Common myeloid progenitor, CD34-positive (primary cell): ENCODE data around the gene DSEL.
A peak's percentile ranks its signal among the peaks of the same experiment; 100 is the strongest.

ENCODE experiments used
- CTCF ChIA-PET: fragments of 350-600 bp; sonication (Branson Sonifier 250); formaldehyde crosslinking; loops from one replicate; lab custom pipeline; 2021; ENCODE audit warnings: antibody characterized with exemption; lab: Charles Lee
- POLR2A ChIA-PET: fragments of 350-600 bp; sonication (Branson Sonifier 250); formaldehyde crosslinking; loops from one replicate; lab custom pipeline; 2021; ENCODE audit warnings: antibody characterized with exemption; lab: Charles Lee
- DNase-seq, 3 donors: peaks; one replicate each; pipeline versions ENCODE4 v3.0.0 to v3.0.0-alpha.2; 2013
- H3K27ac ChIP-seq, 2 experiments: 1 replicate in 1 of 2; 2 replicates in 1 of 2; pipeline ENCODE4 v1.7.0; 2013; ENCODE audit warnings: inconsistent platforms in 2 of 2, low read length in 2 of 2, mild to moderate bottlenecking in 2 of 2, low read depth in 1 of 2, moderate library complexity in 1 of 2; ENCODE audit not compliant: severe bottlenecking in 2 of 2, insufficient read depth in 1 of 2, poor library complexity in 1 of 2
- H3K27me3 ChIP-seq, 5 experiments: replicated peaks in 2 of 5; 1 replicate in 3 of 5; 2 replicates in 2 of 5; pipeline versions ENCODE4 v1.6.1 to v1.7.0; 2013; ENCODE audit warnings: low read length in 4 of 5, mild to moderate bottlenecking in 2 of 5, moderate library complexity in 2 of 5, inconsistent platforms in 1 of 5; ENCODE audit not compliant: insufficient read depth in 5 of 5, control insufficient read depth in 4 of 5
- H3K36me3 ChIP-seq, 4 experiments: 1 replicate in 2 of 4; 2 replicates in 2 of 4; pipeline versions ENCODE4 v1.6.1 to v1.7.0; 2013; ENCODE audit warnings: low read length in 3 of 4, control low read depth in 1 of 4, mild to moderate bottlenecking in 1 of 4; ENCODE audit not compliant: control insufficient read depth in 4 of 4, insufficient read depth in 4 of 4
- H3K4me1 ChIP-seq, 4 experiments: 1 replicate in 3 of 4; 2 replicates in 1 of 4; pipeline versions ENCODE4 v1.6.1 to v1.7.1; 2013; ENCODE audit warnings: low read length in 3 of 4, mild to moderate bottlenecking in 3 of 4, control low read depth in 1 of 4, inconsistent platforms in 1 of 4, moderate library complexity in 1 of 4; ENCODE audit not compliant: control insufficient read depth in 4 of 4, insufficient read depth in 4 of 4; ENCODE audit errors: control extremely low read depth in 1 of 4
- H3K4me3 ChIP-seq, 7 experiments: 1 replicate in 4 of 7; 2 replicates in 3 of 7; pipeline versions ENCODE4 v1.5.1 to v1.7.0; 2013; ENCODE audit warnings: mild to moderate bottlenecking in 7 of 7, low read length in 6 of 7, moderate library complexity in 6 of 7, inconsistent platforms in 2 of 7, low read depth in 2 of 7, control low read depth in 1 of 7; ENCODE audit not compliant: insufficient read depth in 4 of 7, control insufficient read depth in 1 of 7; ENCODE audit errors: extremely low read depth in 1 of 7
- H3K9me3 ChIP-seq, 5 experiments: 1 replicate in 4 of 5; 2 replicates in 1 of 5; pipeline versions ENCODE4 v1.6.1 to v1.7.1; 2013; ENCODE audit warnings: low read length in 4 of 5, mild to moderate bottlenecking in 2 of 5, inconsistent platforms in 1 of 5, low read depth in 1 of 5, moderate library complexity in 1 of 5; ENCODE audit not compliant: control insufficient read depth in 4 of 5, insufficient read depth in 2 of 5; ENCODE audit errors: control extremely low read depth in 1 of 5
- WGBS: methylation state at CpG from one replicate; pipeline ENCODE4 v1.1.5; 2013; ENCODE audit not compliant: insufficient coverage; 5-methylcytosine and 5-hydroxymethylcytosine counted together

Gene DSEL

GRCh38 chr18:67464499-67464898 lies 52.0 kb downstream of the DSEL start:
- 100% methylated on average over 1 of the region's 1 CpG for WGBS
- Histone ChIP-seq H3K27me3 (no peaks in the 10 kb centered on the region), H3K27ac (no peak overlapping the region), H3K4me1 (peaks cover 0 to 4% (median 0%) of the 10 kb centered on the region in 4 experiments), H3K36me3 (no peaks in the 10 kb centered on the region), H3K4me3 (no peak overlapping the region), H3K9me3 (no peaks in the 10 kb centered on the region)
- DNase-seq: no peak
- ChIA-PET POLR2A (no interaction called here), CTCF (no interaction called here)

- H3K4me1 ChIP-seq: peaks cover 0 to 4% (median 0%) of the 10 kb centered on the region in 4 experiments
- no peaks in the 10 kb centered on the region for H3K36me3 ChIP-seq
- H3K27me3 ChIP-seq: no peaks in the 10 kb centered on the region
- CTCF ChIA-PET: no interaction called here
- POLR2A ChIA-PET: no interaction called here
- no peak overlapping the region for H3K27ac ChIP-seq
- no CpG with 5 or more reads among the region's 2 CpGs for WGBS
- H3K9me3 ChIP-seq: no peaks in the 10 kb centered on the region
- DNase-seq: peak in 2 of 3 donors; percentile 2 to 13
- H3K4me3 ChIP-seq: no peak overlapping the region
Observed at GRCh38 chr18:67463829-67464228, 52.7 kb downstream of the DSEL start.

- ChIA-PET CTCF (no interaction called here), POLR2A (no interaction called here)
- H3K27ac ChIP-seq: no peak overlapping the region
- no peaks in the 10 kb centered on the region for H3K4me1 ChIP-seq
- no peaks in the 10 kb centered on the region for H3K36me3 ChIP-seq
- 100% methylated on average over 1 of the region's 3 CpGs for WGBS
- H3K9me3 ChIP-seq: no peaks in the 10 kb centered on the region
- no peaks in the 10 kb centered on the region for H3K27me3 ChIP-seq
- no peak overlapping the region for H3K4me3 ChIP-seq
- peak in 2 of 3 donors; percentile 4 to 23 for DNase-seq
Observed at GRCh38 chr18:67456711-67457110, 59.8 kb downstream of the DSEL start.
